Peyer's patch (tissue), 4 donors: Measurements from ENCODE around the gene SLC5A5.

Experiments used
- CTCF ChIP-seq, 6 experiments: fragments of 450-650 bp in 4 of 6; fragments of 200-600 bp in 2 of 6; sonication (generic) in 1 of 6; IDR thresholded peaks; one replicate each; pipeline ENCODE4 v1.5.1; 2017 to 2019; ENCODE audit warnings: antibody characterized with exemption in 6 of 6, mild to moderate bottlenecking in 3 of 6, moderate library complexity in 1 of 6
- POLR2A ChIP-seq, 2 donors: fragments of 450-650 bp; IDR thresholded peaks; one replicate each; pipeline ENCODE4 v1.5.1; 2017; ENCODE audit warnings: antibody characterized with exemption in 2 of 2, mild to moderate bottlenecking in 2 of 2, moderate library complexity in 2 of 2

DNA sequence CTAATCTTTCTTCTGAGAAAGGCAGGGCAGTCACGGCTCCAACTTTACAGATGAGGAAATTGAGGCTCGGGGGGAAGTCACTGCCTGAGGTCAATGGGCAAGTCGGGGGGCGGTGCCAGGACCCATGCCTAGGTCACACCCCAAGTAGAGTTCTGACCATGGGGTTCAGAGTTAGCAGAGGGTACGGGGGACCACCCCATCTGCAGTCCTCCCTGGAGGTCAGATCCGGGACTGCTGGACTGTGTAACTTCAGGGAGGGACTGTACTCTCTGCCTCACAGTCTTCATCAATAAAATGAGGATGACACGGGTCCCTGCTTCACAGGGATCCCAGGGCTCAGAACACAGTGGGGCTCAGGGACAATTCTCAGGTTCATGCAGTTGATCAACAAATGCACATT lies 7.7 kb downstream of the SLC5A5 start:
- TF ChIP-seq CTCF (IDR thresholded peaks at IDR 0.05): no peak
- TF ChIP-seq POLR2A (IDR thresholded peaks at IDR 0.05): no peak
